HuH-7.5 (cell line): Measurements from ENCODE around the gene C12orf76.

ENCODE experiments used
- DNase-seq: peaks from one replicate; pipeline ENCODE4 v3.0.0; 2011; ENCODE audit warnings: low spot score

Gene C12orf76

GRCh38 chr12:109995686-109996482 lies 52.4 kb downstream of the C12orf76 start, which contains the start of gene GIT2:
Gene GIT2 (minus strand): TSS chr12:109996368. CDS start chr12:109996224, 144 bp downstream.
- DNase-seq = peak; percentile 89

GRCh38 chr12:109995361-109995685 lies 53.0 kb downstream of the C12orf76 start:
- DNase-seq = no peak

GRCh38 chr12:109994401-109995175 lies 53.7 kb downstream of the C12orf76 start:
- no peak for DNase-seq

GRCh38 chr12:109993091-109993490 lies 55.2 kb downstream of the C12orf76 start:
- no peak for DNase-seq

- no peak for DNase-seq
These were observed 56.7 kb downstream of the C12orf76 start for GRCh38 chr12:109991586-109991985.
